HG03196 (cell line): ENCODE results near the gene IMPG1.

Source experiments
- ATAC-seq: cut with Tn5 transposase; IDR thresholded peaks from one replicate; pipeline ENCODE4 v1.9.1; 2021; ENCODE audit not compliant: unreplicated experiment

IMPG1 gene

GRCh38 chr6:75893058-75893775 lies 179.2 kb downstream of the IMPG1 start:
- peak; percentile 79 for ATAC-seq

GRCh38 chr6:75892384-75892783 lies 180.1 kb downstream of the IMPG1 start:
- ATAC-seq, result no peak

DNA sequence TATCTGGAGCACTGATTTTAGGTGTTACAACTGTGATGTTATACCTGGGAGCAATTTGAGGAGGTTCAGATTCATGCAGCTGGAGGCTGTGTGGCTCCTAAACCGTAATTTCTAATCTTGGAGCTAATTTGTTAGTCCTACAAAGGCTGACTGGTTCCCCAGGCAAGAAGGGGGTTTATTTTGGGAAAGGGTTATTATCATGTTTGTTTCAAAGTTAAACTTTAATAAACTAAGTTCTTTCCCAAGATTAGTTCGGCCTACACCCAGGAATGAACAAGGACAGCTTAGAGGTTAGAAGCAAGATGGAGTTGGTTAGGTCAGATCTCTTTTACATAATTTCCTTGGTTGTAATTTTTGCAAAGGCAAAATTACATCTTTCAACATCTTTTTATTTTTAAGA lies 187.6 kb downstream of the IMPG1 start:
- ATAC-seq, result no peak

DNA sequence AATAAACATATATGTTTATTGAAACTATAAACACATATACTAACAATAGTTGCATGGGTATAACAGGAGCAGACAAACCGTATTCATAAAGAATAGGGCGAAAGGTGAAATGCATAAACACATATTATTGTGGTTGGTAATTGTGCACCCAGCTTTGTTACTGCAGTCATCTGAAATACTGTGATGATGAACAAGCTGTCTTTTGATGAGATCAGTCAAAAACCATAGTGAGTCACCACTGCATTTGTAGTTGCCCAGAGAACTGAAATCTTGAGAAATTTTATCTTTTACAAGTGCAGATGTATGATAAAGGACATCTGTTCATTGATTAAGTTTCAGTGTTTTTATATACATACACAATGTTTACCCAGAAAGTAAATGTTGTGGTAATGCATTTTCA lies 189.7 kb downstream of the IMPG1 start:
- ATAC-seq, result no peak

DNA sequence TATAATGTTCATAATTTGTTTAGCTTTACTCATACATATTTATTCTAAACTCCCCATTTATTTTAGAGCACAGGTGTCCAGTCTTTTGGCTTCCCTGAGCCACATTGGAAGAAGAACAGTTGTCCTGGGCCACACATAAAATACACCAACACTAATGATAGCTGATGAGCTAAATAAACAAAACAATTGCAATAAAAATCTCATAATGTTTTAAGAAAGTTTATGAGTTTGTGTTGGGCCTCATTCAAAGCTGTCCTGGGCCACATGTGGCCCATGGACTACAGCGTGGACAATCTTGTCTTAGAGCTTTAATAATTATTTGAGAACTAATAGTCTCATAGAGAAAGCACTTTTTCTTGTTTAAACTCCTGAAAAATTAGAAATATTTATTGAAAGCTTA lies 192.2 kb downstream of the IMPG1 start:
- no peak for ATAC-seq

GRCh38 chr6:75876152-75876551 lies 196.3 kb downstream of the IMPG1 start:
- no peak for ATAC-seq

DNA sequence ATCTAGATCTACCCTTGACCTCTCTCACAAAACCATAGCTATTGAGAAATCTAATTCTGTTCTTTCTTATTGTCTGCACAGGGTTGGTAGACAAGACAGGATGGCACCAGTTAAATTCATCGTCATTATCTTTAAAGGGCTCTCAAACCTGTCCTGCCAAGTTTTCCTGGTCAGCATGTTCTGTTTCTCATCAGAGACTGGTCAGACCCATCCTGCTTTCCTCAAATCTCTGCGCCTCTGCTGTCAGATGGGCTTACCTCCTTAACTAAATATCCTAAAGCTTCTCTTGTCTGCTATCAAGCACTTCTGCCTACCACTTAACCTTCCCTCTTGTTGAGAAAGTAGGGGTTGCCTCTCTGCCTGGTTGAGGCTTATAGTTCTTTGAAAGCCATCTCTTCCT lies 198.2 kb downstream of the IMPG1 start:
- no peak for ATAC-seq
